Brain microvascular endothelial cell (primary cell): ENCODE data around the gene MICAL1.

Experiments used
- DNase-seq: peaks from one replicate; pipeline ENCODE4 v3.0.0-alpha.2; 2020
- H3K27ac ChIP-seq: fragments of 250-450 bp; sonication (Bioruptor Pico); 2 replicates; pipeline ENCODE4 v1.5.1; 2020; ENCODE audit warnings: mild to moderate bottlenecking, moderate library complexity
- H3K27me3 ChIP-seq: fragments of 250-450 bp; sonication (Bioruptor Pico); replicated peaks from 2 replicates; pipeline ENCODE4 v1.5.1; 2020; ENCODE audit warnings: mild to moderate bottlenecking
- H3K36me3 ChIP-seq: fragments of 250-450 bp; sonication (Bioruptor Pico); replicated peaks from 2 replicates; pipeline ENCODE4 v1.5.1; 2020; ENCODE audit warnings: mild to moderate bottlenecking
- H3K4me3 ChIP-seq: 2 replicates; pipeline ENCODE4 v1.5.1; 2011; ENCODE audit warnings: low read depth, mild to moderate bottlenecking, control low read depth, low read length, moderate library complexity
- in situ Hi-C: cut with HindIII; loops from 2 replicates; pipeline ENCODE4 v1.10.0; 2017; ENCODE audit warnings: low sequenced_read_pairs, low pct_ligation_motif_present
- TF ChIP-seq, protein P1 (sequence below): IDR thresholded peaks from 2 replicates; pipeline ENCODE4 v1.5.1; 2011; ENCODE audit warnings: low read depth, mild to moderate bottlenecking, moderate library complexity, low read length, control low read depth, inconsistent platforms; ENCODE audit errors: missing control alignments

Gene MICAL1

DNA sequence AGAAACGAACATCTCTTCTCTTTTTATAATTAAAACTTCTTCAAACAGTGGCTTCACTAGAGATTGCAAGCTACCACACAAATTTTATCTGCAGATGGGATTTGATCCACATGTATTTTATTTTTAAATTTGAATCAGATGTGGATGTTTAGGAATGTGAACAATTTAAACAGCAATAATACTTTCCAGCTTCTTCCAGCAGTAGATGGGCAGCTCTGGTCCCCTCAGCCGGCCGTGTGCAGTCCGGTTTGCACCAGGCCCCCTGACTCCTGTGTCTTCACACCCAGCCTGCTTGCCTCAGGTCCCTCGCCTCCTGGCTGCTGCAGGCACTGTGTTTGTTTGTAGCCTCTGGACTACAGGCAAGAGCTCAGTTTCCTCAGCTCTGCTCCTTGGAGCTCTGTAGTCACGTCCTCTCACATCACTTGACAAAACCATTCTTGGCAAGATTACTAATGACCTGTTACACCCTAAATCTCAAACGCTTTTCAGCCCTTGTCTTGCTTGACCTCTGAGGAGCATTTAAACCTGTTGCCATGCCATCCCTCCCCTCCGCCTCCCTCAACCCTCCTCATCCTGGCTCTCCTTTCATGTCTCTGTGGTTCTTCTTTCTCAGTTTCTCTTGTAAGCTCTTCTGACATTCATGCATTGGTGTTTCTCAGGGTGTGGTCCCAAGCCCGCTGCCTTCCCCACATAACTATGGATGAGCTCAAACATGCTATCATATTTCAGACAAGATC, 40.6 kb upstream of the MICAL1 start:
- no peaks in the 10 kb centered on the region for H3K27me3 ChIP-seq
- H3K27ac ChIP-seq, result no peak overlapping the region
- no peak for DNase-seq
- no peaks in the 10 kb centered on the region for H3K36me3 ChIP-seq
- TF ChIP-seq, protein P1, sequence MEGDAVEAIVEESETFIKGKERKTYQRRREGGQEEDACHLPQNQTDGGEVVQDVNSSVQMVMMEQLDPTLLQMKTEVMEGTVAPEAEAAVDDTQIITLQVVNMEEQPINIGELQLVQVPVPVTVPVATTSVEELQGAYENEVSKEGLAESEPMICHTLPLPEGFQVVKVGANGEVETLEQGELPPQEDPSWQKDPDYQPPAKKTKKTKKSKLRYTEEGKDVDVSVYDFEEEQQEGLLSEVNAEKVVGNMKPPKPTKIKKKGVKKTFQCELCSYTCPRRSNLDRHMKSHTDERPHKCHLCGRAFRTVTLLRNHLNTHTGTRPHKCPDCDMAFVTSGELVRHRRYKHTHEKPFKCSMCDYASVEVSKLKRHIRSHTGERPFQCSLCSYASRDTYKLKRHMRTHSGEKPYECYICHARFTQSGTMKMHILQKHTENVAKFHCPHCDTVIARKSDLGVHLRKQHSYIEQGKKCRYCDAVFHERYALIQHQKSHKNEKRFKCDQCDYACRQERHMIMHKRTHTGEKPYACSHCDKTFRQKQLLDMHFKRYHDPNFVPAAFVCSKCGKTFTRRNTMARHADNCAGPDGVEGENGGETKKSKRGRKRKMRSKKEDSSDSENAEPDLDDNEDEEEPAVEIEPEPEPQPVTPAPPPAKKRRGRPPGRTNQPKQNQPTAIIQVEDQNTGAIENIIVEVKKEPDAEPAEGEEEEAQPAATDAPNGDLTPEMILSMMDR, result no peak
- in situ Hi-C loops, result no loop called here
- H3K4me3 ChIP-seq, result no peak overlapping the region

DNA sequence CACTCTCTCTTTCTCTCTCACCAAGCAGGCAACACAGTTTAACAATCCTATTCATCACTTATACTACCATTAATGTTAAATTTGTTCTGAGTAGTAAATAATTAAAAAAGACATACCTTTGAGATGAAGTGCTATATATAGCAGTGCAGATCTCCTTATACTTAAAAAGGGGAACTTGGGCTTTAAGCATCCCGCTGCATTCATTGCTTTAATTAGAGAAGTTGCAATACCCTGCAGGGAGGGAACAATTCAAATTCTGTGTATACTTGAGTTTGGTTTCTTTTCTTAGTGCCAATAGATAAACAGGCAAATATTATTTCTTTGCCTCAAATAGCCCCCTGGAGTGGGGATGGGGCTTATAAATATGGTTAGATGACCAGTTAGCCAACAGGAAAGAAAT, 38.3 kb upstream of the MICAL1 start:
- no peak for DNase-seq
- Histone ChIP-seq H3K4me3 (no peak overlapping the region), H3K36me3 (no peaks in the 10 kb centered on the region), H3K27me3 (no peaks in the 10 kb centered on the region), H3K27ac (no peak overlapping the region)
- in situ Hi-C loops, result no loop called here
- TF ChIP-seq, protein P1, result no peak

DNA sequence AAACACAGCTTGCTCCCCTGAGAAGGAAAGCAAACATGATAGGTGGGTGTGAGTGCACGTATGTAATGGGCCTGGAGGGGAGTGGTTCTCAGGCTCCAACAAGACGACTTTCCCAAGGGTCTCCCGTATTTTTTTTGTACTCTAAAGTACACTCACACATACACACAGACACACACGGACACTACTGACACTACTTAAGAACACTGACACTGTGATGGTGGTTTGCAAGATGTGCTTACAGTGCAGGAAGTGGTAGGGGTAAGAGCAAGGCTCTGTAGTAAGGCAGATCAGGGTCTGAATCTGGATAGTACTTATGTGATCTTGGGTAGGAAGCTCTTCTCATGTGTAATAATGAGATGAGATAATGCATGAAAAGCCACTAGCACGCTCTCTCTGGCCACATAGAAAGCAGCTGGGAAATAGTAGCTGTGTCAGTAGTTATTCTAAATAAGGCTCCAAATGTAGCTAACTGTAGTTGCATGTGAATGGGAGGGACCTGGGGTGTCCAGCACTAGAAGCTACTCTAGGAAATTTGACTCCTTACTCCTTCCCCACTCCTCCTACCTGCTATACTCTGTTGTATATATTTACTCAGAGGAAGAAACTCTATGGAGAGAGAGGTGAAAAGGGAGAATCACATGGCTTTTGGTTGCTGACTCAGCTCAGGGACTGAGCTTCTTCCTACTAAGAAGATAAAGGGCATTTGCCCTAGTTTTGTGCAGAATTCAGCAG, 35.8 kb upstream of the MICAL1 start:
- TF ChIP-seq, protein P1, result no peak
- Histone ChIP-seq H3K36me3 (no peaks in the 10 kb centered on the region), H3K27ac (no peak overlapping the region), H3K4me3 (no peak overlapping the region), H3K27me3 (no peaks in the 10 kb centered on the region)
- no peak for DNase-seq
- in situ Hi-C loops, result no loop called here

DNA sequence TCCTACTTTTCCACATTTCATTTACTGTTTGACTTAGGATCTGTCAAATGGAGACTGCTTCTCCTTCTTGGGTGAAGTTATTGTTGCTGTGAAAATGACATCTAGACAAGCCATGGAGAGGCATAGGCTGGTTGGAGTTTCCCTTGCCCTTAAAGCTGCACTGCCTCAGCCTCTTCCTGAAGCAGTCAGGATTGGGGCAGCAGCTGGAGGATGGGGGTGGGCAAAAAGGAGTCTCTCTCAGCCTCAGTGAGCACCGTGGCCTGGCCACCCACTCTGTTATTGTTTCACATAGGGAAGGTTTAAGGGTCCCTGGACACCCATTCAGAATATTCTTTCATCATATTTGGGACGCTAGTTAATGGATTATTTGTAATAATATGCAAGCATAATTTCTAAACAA, 35.1 kb upstream of the MICAL1 start:
- Histone ChIP-seq H3K4me3 (no peak overlapping the region), H3K27ac (no peak overlapping the region), H3K36me3 (no peaks in the 10 kb centered on the region), H3K27me3 (no peaks in the 10 kb centered on the region)
- DNase-seq, result no peak
- TF ChIP-seq, protein P1, result no peak
- in situ Hi-C loops, result no loop called here

DNA sequence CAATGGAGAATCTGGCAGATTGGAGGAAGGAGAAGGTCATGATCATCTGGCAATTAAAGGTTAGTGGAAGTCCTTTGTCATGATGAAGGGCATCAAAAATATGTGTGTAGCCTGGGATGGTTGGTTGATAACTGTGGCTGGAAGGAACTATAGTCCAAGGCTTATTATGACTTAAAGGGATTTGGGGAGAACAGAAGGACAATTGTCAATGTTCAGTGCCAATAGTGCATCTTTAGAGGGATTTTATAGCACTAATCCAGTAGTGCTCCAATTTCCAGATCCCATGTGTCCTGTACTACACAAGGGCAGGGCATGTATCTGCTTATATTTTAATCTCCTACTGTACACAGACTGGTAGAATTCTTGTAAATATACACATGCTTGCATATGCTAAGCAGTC, 32.4 kb upstream of the MICAL1 start:
- TF ChIP-seq, protein P1, result no peak
- in situ Hi-C loops, result no loop called here
- no peaks in the 10 kb centered on the region for H3K36me3 ChIP-seq
- no peak overlapping the region for H3K27ac ChIP-seq
- no peaks in the 10 kb centered on the region for H3K27me3 ChIP-seq
- DNase-seq, result no peak
- no peak overlapping the region for H3K4me3 ChIP-seq
